K562 (cell line): ENCODE measurements around the gene KLHL13. TPM values are rescaled to one million over a fixed set of nuclear protein-coding genes. Genes with fewer than 3 reads are reported as not detected.

ENCODE experiments used
- ATAC-seq: fragments of 200-7000 bp; cut with Tn5 transposase; 3 replicates; pipeline ENCODE4 v1.9.1; 2020; ENCODE audit warnings: moderate library complexity
- BruUV-seq: library from RNA; stranded (reverse); fragments of 400-500 nt; replicated peaks from 2 replicates; lab custom pipeline; 2021; lab: Mats Ljungman, UMichigan
- CTCF ChIA-PET: fragments of 300-600 bp; formaldehyde crosslinking; extraction: SDS; loops from one replicate; lab custom pipeline; 2021; ENCODE audit warnings: low intra/inter-chr PET ratio; lab: Yijun Ruan, JAX
- POLR2A ChIA-PET: fragments of 300-600, 350-650 bp; sonication (Branson Sonifier 250); formaldehyde crosslinking; extraction: SDS; loops from one replicate; lab custom pipeline; 2021; ENCODE audit warnings: antibody characterized with exemption, inconsistent platforms; lab: Yijun Ruan, JAX
- DNase-seq, 4 experiments: peaks; one replicate each; pipeline versions ENCODE4 v3.0.0 to v3.0.0-alpha.2; 2011 to 2018; ENCODE audit warnings: low spot score in 3 of 4, mixed read lengths in 3 of 4; ENCODE audit errors: extremely low read depth in 1 of 4
- FAIRE-seq: peaks from 2 replicates; lab custom pipeline; 2011; peaks lifted over from hg19 to GRCh38; lab: Jason Lieb, UNC
- H2AFZ ChIP-seq: 2 replicates; pipeline ENCODE4 v1.6.0; 2011; ENCODE audit warnings: low read depth, low read length, control low read depth, inconsistent platforms
- H3K27ac ChIP-seq: fragments of 200-600 bp; 3 replicates; pipeline ENCODE4 v1.8.0; 2011; ENCODE audit warnings: low read depth, mild to moderate bottlenecking, control low read depth, inconsistent platforms, low read length, moderate library complexity, mixed read lengths; ENCODE audit errors: extremely low read depth
- H3K27me3 ChIP-seq, 2 experiments: fragments of 300-600 bp in 1 of 2; 2 replicates in 1 of 2; 3 replicates in 1 of 2; pipeline versions ENCODE4 v1.6.0 to v1.8.0; 2011; ENCODE audit warnings: inconsistent platforms in 2 of 2, low read length in 2 of 2, mild to moderate bottlenecking in 1 of 2, mixed read lengths in 1 of 2, moderate library complexity in 1 of 2; ENCODE audit not compliant: control insufficient read depth in 2 of 2, insufficient read depth in 2 of 2
- H3K36me3 ChIP-seq: fragments of 300-600 bp; 3 replicates; pipeline ENCODE4 v1.8.0; 2011; ENCODE audit warnings: mild to moderate bottlenecking, low read length, inconsistent platforms; ENCODE audit not compliant: control insufficient read depth, insufficient read depth
- H3K4me1 ChIP-seq, 2 experiments: fragments of 200-600 bp in 1 of 2; replicated peaks in 1 of 2; 2 replicates in 1 of 2; 3 replicates in 1 of 2; pipeline versions ENCODE4 v1.5.1 to v1.8.0; 2011; ENCODE audit warnings: inconsistent platforms in 2 of 2, low read length in 2 of 2, mild to moderate bottlenecking in 1 of 2, mixed read lengths in 1 of 2, moderate library complexity in 1 of 2; ENCODE audit not compliant: control insufficient read depth in 2 of 2, insufficient read depth in 2 of 2
- H3K4me2 ChIP-seq: 2 replicates; pipeline ENCODE4 v1.6.1; 2011; ENCODE audit warnings: low read length, control low read depth, inconsistent platforms, mixed read lengths; ENCODE audit not compliant: insufficient read depth
- H3K4me3 ChIP-seq: fragments of 200-600 bp; sonication (generic), shearing (Covaris generic); 2 replicates; pipeline ENCODE4 v1.5.1; 2016; ENCODE audit warnings: control low read depth, inconsistent platforms
- H3K79me2 ChIP-seq: fragments of 200-600 bp; 3 replicates; pipeline ENCODE4 v1.8.0; 2011; ENCODE audit warnings: low read length, inconsistent platforms; ENCODE audit not compliant: control insufficient read depth, insufficient read depth
- H3K9ac ChIP-seq, 2 experiments: 2 replicates each; pipeline versions ENCODE4 v1.6.0 to v1.6.1; 2011; ENCODE audit warnings: low read depth in 2 of 2, low read length in 2 of 2, control low read depth in 1 of 2, inconsistent platforms in 1 of 2, mild to moderate bottlenecking in 1 of 2, mixed read lengths in 1 of 2; ENCODE audit not compliant: insufficient read depth in 1 of 2
- H3K9me1 ChIP-seq: one replicate; pipeline ENCODE4 v1.6.0; 2011; ENCODE audit warnings: inconsistent platforms, mild to moderate bottlenecking, low read length, moderate library complexity; ENCODE audit not compliant: control insufficient read depth, insufficient read depth
- H3K9me3 ChIP-seq: replicated peaks from 2 replicates; pipeline ENCODE4 v1.5.1; 2011; ENCODE audit warnings: low read depth, low read length, inconsistent platforms; ENCODE audit not compliant: control insufficient read depth, insufficient read depth
- H4K20me1 ChIP-seq: replicated peaks from 2 replicates; pipeline ENCODE4 v1.6.1; 2011; ENCODE audit warnings: low read length, inconsistent platforms, mixed read lengths; ENCODE audit not compliant: control insufficient read depth, insufficient read depth
- CEBPG ChIP-seq, 3 experiments: fragments of 200-800 bp in 1 of 3; sonication (Bioruptor generic) in 1 of 3; sonication (generic) in 1 of 3; formaldehyde crosslinking in 1 of 3; IDR thresholded peaks in 2 of 3; conservative IDR thresholded peaks in 1 of 3; 2 replicates each; pipeline versions ENCODE4 v1.6.1 to v1.8.0; 2016 to 2022; ENCODE audit warnings: missing compliant biosample characterization in 2 of 3, missing genetic modification characterization in 2 of 3, mild to moderate bottlenecking in 1 of 3, missing genetic modification reagents in 1 of 3
- RFX1 ChIP-seq: fragments of 450-650 bp; IDR thresholded peaks from 2 replicates; pipeline ENCODE4 v1.6.1; 2016; ENCODE audit warnings: mild to moderate bottlenecking, moderate library complexity
- TGIF2 ChIP-seq: sonication (generic); formaldehyde crosslinking; IDR thresholded peaks from 2 replicates; pipeline ENCODE4 v1.8.1; 2022; ENCODE audit warnings: mild to moderate bottlenecking, missing genetic modification reagents, moderate library complexity
- ZNF347 ChIP-seq: fragments of 450-650 bp; formaldehyde crosslinking; IDR thresholded peaks from 2 replicates; pipeline ENCODE4 v1.4.0; 2020; ENCODE audit warnings: low read depth, mild to moderate bottlenecking, moderate library complexity
- WGBS: fragments of 100-300 bp; shearing (Covaris generic); methylation state at CpG from one replicate; pipeline ENCODE4 v1.1.6; 2016; ENCODE audit warnings: low coverage, mixed read lengths; ENCODE audit not compliant: insufficient coverage; ENCODE audit errors: missing lambda C conversion rate; 5-methylcytosine and 5-hydroxymethylcytosine counted together
- in situ Hi-C: fragments of 300-500 bp; cut with MboI; formaldehyde crosslinking; loops from 4 replicates; pipeline ENCODE4 v1.15.0; 2018; ENCODE audit warnings: inconsistent platforms, mixed read lengths
- intact Hi-C: fragments of 100-400 bp; cut with micrococcal nuclease; formaldehyde crosslinking; loops from 2 replicates; pipeline ENCODE4 v1.14.2; 2022
- polyA plus RNA-seq, 8 experiments: library from polyadenylated mRNA; depleted of rRNA in 4 of 8; stranded (reverse) in 5 of 8; unstranded in 3 of 8; fragments of >200 nt; fragmentation: Nextera tagmentation in 2 of 8; fragmentation: Illumina TruSeq in 1 of 8; extraction: Ambion mirVana in 2 of 8; extraction: Trizol in 1 of 8; gene quantifications; 2 replicates each; pipeline versions ENCODE4 v1.2.1 to v1.2.3, GENCODE V29; 2011 to 2014; ENCODE audit warnings: inconsistent platforms in 1 of 8, missing spikeins in 1 of 8
- total RNA-seq, 7 experiments: library from RNA; depleted of rRNA in 6 of 7; stranded (reverse); fragments of >200 nt in 6 of 7; fragmentation: Illumina TruSeq in 2 of 7; extraction: Trizol in 2 of 7; gene quantifications; 2 replicates each; pipeline versions ENCODE4 v1.2.1 to v1.2.3, GENCODE V29; 2011 to 2021; ENCODE audit warnings: low replicate concordance in 1 of 7
- TF ChIP-seq, protein P1 (sequence below), 2 experiments: fragments of 450-650 bp in 1 of 2; sonication (generic) in 1 of 2; formaldehyde crosslinking in 1 of 2; IDR thresholded peaks in 1 of 2; conservative IDR thresholded peaks in 1 of 2; 2 replicates each; pipeline versions ENCODE4 v1.6.1 to v1.8.1; 2016 to 2023; ENCODE audit warnings: mild to moderate bottlenecking in 2 of 2, moderate library complexity in 2 of 2, inconsistent platforms in 1 of 2, missing genetic modification reagents in 1 of 2
- TF ChIP-seq, protein P2 (sequence below), 2 experiments: fragments of 450-650 bp; conservative IDR thresholded peaks; 2 replicates each; pipeline ENCODE4 v1.6.1; 2017; ENCODE audit warnings: mild to moderate bottlenecking in 2 of 2, moderate library complexity in 2 of 2
- TF ChIP-seq, protein P3 (sequence below): fragments of 450-650 bp; IDR thresholded peaks from 2 replicates; pipeline ENCODE4 v1.6.1; 2017; ENCODE audit warnings: antibody characterized with exemption

KLHL13 gene
- total and polyA plus RNA-seq, 9 of the 15 experiments (the other 6 are each of a cell fraction or from before 2014, with no cell fraction given) = 1.2 to 4.1 (median 2.2) TPM

DNA sequence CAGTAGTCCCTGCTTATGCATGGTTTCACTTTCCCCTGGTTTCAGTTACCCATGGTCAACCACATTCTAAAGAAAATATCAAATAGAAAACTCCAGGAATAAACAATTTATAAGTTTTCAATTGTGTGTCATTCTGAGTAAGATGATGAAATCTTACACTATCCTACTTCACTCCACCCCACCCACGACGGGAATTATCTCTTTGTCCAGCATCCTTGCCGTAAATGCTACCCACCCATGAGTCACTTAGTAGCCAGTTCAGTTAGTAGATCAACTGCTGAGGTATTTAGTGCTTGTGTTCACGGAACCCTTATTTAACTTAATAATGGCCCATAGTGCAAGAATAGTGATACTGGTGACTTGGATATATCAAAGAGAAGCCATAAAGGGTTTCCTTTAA, 91.4 kb downstream of the KLHL13 start:
- DNase-seq (no peak), ATAC-seq (0 out of 3 replicates have a peak, but pooled peaks have one; percentile 50), FAIRE-seq (no peak)
- in situ Hi-C loops = no loop called here
- POLR2A ChIA-PET = no interaction called here
- Histone ChIP-seq H3K27ac (no peak overlapping the region), H3K36me3 (no peaks in the 10 kb centered on the region), H3K27me3 (no peaks in the 10 kb centered on the region), H3K4me3 (no peak overlapping the region), H3K9me3 (no peaks in the 10 kb centered on the region), H3K4me1 (no peaks in the 10 kb centered on the region), H2AFZ (no peak overlapping the region), H3K4me2 (no peak overlapping the region), H3K9me1 (no peaks in the 10 kb centered on the region), H3K9ac (no peak overlapping the region), H4K20me1 (no peaks in the 10 kb centered on the region), H3K79me2 (no peaks in the 10 kb centered on the region)
- intact Hi-C loops = no loop called here
- no TSS peak for BruUV-seq
- 2% methylated on average over 4 of the region's 4 CpGs for WGBS
- CTCF ChIA-PET = no interaction called here
- no peak for TF ChIP-seq ZNF347 (CRISPR knock-in tag)
- TF ChIP-seq TGIF2 = no peak
- TF ChIP-seq, protein P1, sequence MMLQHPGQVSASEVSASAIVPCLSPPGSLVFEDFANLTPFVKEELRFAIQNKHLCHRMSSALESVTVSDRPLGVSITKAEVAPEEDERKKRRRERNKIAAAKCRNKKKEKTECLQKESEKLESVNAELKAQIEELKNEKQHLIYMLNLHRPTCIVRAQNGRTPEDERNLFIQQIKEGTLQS (IDR thresholded peaks at IDR 0.05) = peak; percentile 50
- TF ChIP-seq, protein P1 (CRISPR knock-in tag; conservative IDR thresholded peaks at IDR 0.05) = no peak
- no peak for TF ChIP-seq RFX1
- TF ChIP-seq CEBPG (CRISPR knock-in tag; IDR thresholded peaks at IDR 0.05) = no peak
- peak in 1 of 2 experiments; percentile 49; a peak in 2 of 4 replicates for TF ChIP-seq CEBPG (tag; conservative IDR thresholded peaks at IDR 0.05 in 1 of 2, IDR thresholded peaks at IDR 0.05 in 1 of 2)
- TF ChIP-seq, protein P2, sequence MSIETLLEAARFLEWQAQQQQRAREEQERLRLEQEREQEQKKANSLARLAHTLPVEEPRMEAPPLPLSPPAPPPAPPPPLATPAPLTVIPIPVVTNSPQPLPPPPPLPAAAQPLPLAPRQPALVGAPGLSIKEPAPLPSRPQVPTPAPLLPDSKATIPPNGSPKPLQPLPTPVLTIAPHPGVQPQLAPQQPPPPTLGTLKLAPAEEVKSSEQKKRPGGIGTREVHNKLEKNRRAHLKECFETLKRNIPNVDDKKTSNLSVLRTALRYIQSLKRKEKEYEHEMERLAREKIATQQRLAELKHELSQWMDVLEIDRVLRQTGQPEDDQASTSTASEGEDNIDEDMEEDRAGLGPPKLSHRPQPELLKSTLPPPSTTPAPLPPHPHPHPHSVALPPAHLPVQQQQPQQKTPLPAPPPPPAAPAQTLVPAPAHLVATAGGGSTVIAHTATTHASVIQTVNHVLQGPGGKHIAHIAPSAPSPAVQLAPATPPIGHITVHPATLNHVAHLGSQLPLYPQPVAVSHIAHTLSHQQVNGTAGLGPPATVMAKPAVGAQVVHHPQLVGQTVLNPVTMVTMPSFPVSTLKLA (conservative IDR thresholded peaks at IDR 0.05) = no peak
- TF ChIP-seq, protein P3, sequence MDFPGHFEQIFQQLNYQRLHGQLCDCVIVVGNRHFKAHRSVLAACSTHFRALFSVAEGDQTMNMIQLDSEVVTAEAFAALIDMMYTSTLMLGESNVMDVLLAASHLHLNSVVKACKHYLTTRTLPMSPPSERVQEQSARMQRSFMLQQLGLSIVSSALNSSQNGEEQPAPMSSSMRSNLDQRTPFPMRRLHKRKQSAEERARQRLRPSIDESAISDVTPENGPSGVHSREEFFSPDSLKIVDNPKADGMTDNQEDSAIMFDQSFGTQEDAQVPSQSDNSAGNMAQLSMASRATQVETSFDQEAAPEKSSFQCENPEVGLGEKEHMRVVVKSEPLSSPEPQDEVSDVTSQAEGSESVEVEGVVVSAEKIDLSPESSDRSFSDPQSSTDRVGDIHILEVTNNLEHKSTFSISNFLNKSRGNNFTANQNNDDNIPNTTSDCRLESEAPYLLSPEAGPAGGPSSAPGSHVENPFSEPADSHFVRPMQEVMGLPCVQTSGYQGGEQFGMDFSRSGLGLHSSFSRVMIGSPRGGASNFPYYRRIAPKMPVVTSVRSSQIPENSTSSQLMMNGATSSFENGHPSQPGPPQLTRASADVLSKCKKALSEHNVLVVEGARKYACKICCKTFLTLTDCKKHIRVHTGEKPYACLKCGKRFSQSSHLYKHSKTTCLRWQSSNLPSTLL = no peak
